K562 (cell line): ENCODE measurements around the gene CHRM3. TPM values are rescaled to one million over a fixed set of nuclear protein-coding genes. Genes with fewer than 3 reads are reported as not detected.

ENCODE experiments used
- ASH1L ChIP-seq: fragments of 450-650 bp; IDR thresholded peaks from 2 replicates; pipeline ENCODE4 v1.6.1; 2018; ENCODE audit warnings: borderline replicate concordance, mild to moderate bottlenecking, low read depth; ENCODE audit not compliant: partially characterized antibody
- BRCA1 ChIP-seq, 2 experiments: fragments of 450-650 bp in 1 of 2; sonication (generic) in 1 of 2; formaldehyde crosslinking in 1 of 2; IDR thresholded peaks; 2 replicates each; pipeline versions ENCODE4 v1.5.0 to v1.6.1; 2017 to 2020; ENCODE audit warnings: mild to moderate bottlenecking in 1 of 2, missing genetic modification reagents in 1 of 2
- TBL1XR1 ChIP-seq, 2 experiments: IDR thresholded peaks; 2 replicates each; pipeline ENCODE4 v1.6.1; 2012; ENCODE audit warnings: improper control_type of control experiment in 2 of 2, low read length in 2 of 2, mild to moderate bottlenecking in 1 of 2
- TSC22D4 ChIP-seq: fragments of 450-650 bp; IDR thresholded peaks from 2 replicates; pipeline ENCODE4 v1.6.1; 2016; ENCODE audit warnings: missing genetic modification characterization, missing biosample characterization, control low read depth
- ZFP30 ChIP-seq: fragments of 250-450 bp; sonication (Bioruptor Pico); IDR thresholded peaks from 2 replicates; pipeline ENCODE4 v1.8.0; 2022; ENCODE audit warnings: moderate library complexity, mild to moderate bottlenecking, inconsistent platforms, borderline replicate concordance
- polyA plus RNA-seq, 8 experiments: library from polyadenylated mRNA; depleted of rRNA in 4 of 8; stranded (reverse) in 5 of 8; unstranded in 3 of 8; fragments of >200 nt; fragmentation: Nextera tagmentation in 2 of 8; fragmentation: Illumina TruSeq in 1 of 8; extraction: Ambion mirVana in 2 of 8; extraction: Trizol in 1 of 8; gene quantifications; 2 replicates each; pipeline versions ENCODE4 v1.2.1 to v1.2.3, GENCODE V29; 2011 to 2014; ENCODE audit warnings: inconsistent platforms in 1 of 8, missing spikeins in 1 of 8
- total RNA-seq, 7 experiments: library from RNA; depleted of rRNA in 6 of 7; stranded (reverse); fragments of >200 nt in 6 of 7; fragmentation: Illumina TruSeq in 2 of 7; extraction: Trizol in 2 of 7; gene quantifications; 2 replicates each; pipeline versions ENCODE4 v1.2.1 to v1.2.3, GENCODE V29; 2011 to 2021; ENCODE audit warnings: low replicate concordance in 1 of 7
- TF ChIP-seq, protein P1 (sequence below): fragments of 450-650 bp; IDR thresholded peaks from 2 replicates; pipeline ENCODE4 v1.6.1; 2016; ENCODE audit warnings: low read depth
- TF ChIP-seq, protein P2 (sequence below): fragments of 200-800 bp; sonication (Bioruptor generic); IDR thresholded peaks from 2 replicates; pipeline ENCODE4 v1.6.1; 2017; ENCODE audit warnings: missing genetic modification characterization, missing compliant biosample characterization
- TF ChIP-seq, protein P3 (sequence below): sonication (generic); formaldehyde crosslinking; IDR thresholded peaks from 2 replicates; pipeline ENCODE4 v1.8.1; 2023; ENCODE audit warnings: mild to moderate bottlenecking, missing genetic modification reagents
- TF ChIP-seq, protein P4 (sequence below): fragments of 450-650 bp; IDR thresholded peaks from 2 replicates; pipeline ENCODE4 v1.6.1; 2018; ENCODE audit warnings: mild to moderate bottlenecking, low read depth; ENCODE audit not compliant: partially characterized antibody

The CHRM3 gene
- total and polyA plus RNA-seq, 9 of the 15 experiments (the other 6 are each of a cell fraction or from before 2014, with no cell fraction given) = 0.03 to 0.18 (median 0.05) TPM; not detected in 4

DNA sequence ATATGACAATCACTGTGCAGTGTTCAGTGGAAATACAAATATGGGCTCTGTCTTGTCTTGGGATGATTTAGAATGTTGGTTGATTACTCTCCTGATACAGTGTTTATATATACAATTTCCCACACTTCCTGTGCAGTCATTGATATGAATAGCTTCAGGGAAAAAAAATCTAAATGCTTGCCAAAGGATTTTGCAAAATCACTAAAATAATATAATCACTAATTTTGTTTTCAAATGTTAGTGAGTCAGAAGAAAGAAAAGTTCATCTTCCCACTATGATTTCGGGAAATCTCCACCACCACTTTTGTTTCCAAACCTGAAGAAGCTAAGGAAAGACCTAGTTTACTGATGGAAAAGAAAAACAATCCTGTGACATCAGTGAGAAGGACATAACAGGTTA lies 32.1 kb upstream of the CHRM3 start (continued):
- TF ChIP-seq, protein P1, sequence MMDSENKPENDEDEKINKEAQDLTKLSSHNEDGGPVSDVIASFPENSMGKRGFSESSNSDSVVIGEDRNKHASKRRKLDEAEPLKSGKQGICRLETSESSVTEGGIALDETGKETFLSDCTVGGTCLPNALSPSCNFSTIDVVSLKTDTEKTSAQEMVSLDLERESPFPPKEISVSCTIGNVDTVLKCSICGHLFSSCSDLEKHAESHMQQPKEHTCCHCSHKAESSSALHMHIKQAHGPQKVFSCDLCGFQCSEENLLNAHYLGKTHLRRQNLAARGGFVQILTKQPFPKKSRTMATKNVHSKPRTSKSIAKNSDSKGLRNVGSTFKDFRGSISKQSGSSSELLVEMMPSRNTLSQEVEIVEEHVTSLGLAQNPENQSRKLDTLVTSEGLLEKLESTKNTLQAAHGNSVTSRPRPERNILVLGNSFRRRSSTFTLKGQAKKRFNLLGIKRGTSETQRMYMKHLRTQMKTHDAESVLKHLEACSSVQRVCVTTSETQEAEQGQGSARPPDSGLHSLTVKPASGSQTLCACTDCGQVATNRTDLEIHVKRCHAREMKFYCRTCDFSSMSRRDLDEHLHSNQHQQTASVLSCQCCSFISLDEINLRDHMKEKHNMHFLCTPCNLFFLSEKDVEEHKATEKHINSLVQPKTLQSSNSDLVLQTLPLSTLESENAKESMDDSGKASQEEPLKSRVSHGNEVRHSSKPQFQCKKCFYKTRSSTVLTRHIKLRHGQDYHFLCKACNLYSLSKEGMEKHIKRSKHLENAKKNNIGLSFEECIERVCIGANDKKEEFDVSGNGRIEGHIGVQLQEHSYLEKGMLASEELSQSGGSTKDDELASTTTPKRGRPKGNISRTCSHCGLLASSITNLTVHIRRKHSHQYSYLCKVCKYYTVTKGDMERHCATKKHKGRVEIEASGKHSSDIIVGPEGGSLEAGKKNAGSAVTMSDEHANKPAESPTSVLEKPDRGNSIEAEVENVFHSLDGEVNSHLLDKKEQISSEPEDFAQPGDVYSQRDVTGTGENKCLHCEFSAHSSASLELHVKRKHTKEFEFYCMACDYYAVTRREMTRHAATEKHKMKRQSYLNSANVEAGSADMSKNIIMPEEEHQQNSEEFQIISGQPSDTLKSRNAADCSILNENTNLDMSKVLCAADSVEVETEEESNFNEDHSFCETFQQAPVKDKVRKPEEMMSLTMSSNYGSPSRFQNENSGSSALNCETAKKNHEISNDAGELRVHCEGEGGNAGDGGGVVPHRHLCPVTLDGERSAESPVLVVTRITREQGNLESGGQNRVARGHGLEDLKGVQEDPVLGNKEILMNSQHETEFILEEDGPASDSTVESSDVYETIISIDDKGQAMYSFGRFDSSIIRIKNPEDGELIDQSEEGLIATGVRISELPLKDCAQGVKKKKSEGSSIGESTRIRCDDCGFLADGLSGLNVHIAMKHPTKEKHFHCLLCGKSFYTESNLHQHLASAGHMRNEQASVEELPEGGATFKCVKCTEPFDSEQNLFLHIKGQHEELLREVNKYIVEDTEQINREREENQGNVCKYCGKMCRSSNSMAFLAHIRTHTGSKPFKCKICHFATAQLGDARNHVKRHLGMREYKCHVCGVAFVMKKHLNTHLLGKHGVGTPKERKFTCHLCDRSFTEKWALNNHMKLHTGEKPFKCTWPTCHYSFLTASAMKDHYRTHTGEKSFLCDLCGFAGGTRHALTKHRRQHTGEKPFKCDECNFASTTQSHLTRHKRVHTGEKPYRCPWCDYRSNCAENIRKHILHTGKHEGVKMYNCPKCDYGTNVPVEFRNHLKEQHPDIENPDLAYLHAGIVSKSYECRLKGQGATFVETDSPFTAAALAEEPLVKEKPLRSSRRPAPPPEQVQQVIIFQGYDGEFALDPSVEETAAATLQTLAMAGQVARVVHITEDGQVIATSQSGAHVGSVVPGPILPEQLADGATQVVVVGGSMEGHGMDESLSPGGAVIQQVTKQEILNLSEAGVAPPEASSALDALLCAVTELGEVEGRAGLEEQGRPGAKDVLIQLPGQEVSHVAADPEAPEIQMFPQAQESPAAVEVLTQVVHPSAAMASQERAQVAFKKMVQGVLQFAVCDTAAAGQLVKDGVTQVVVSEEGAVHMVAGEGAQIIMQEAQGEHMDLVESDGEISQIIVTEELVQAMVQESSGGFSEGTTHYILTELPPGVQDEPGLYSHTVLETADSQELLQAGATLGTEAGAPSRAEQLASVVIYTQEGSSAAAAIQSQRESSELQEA = no peak
- no peak for TF ChIP-seq BRCA1 (IDR thresholded peaks at IDR 0.05)
- TF ChIP-seq BRCA1 (CRISPR knock-in tag; IDR thresholded peaks at IDR 0.05) = no peak
- no peak for TF ChIP-seq ASH1L
- TF ChIP-seq TBL1XR1 (IDR thresholded peaks at IDR 0.05; ENCODE audit: low read length in 2 of 2) = no peak
- TF ChIP-seq, protein P2, sequence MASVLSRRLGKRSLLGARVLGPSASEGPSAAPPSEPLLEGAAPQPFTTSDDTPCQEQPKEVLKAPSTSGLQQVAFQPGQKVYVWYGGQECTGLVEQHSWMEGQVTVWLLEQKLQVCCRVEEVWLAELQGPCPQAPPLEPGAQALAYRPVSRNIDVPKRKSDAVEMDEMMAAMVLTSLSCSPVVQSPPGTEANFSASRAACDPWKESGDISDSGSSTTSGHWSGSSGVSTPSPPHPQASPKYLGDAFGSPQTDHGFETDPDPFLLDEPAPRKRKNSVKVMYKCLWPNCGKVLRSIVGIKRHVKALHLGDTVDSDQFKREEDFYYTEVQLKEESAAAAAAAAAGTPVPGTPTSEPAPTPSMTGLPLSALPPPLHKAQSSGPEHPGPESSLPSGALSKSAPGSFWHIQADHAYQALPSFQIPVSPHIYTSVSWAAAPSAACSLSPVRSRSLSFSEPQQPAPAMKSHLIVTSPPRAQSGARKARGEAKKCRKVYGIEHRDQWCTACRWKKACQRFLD (CRISPR knock-in tag) = no peak
- no peak for TF ChIP-seq TSC22D4 (tag)
- no peak for TF ChIP-seq ZFP30 (CRISPR knock-in tag)
- TF ChIP-seq, protein P3, sequence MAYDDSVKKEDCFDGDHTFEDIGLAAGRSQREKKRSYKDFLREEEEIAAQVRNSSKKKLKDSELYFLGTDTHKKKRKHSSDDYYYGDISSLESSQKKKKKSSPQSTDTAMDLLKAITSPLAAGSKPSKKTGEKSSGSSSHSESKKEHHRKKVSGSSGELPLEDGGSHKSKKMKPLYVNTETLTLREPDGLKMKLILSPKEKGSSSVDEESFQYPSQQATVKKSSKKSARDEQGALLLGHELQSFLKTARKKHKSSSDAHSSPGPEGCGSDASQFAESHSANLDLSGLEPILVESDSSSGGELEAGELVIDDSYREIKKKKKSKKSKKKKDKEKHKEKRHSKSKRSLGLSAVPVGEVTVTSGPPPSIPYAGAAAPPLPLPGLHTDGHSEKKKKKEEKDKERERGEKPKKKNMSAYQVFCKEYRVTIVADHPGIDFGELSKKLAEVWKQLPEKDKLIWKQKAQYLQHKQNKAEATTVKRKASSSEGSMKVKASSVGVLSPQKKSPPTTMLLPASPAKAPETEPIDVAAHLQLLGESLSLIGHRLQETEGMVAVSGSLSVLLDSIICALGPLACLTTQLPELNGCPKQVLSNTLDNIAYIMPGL = no peak
- TF ChIP-seq, protein P4, sequence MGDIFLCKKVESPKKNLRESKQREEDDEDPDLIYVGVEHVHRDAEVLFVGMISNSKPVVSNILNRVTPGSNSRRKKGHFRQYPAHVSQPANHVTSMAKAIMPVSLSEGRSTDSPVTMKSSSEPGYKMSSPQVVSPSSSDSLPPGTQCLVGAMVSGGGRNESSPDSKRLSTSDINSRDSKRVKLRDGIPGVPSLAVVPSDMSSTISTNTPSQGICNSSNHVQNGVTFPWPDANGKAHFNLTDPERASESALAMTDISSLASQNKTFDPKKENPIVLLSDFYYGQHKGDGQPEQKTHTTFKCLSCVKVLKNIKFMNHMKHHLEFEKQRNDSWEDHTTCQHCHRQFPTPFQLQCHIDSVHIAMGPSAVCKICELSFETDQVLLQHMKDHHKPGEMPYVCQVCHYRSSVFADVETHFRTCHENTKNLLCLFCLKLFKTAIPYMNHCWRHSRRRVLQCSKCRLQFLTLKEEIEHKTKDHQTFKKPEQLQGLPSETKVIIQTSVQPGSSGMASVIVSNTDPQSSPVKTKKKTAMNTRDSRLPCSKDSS = no peak
- TF ChIP-seq, all 486 proteins: peak for 0
